ENCODE results near the gene DOCK3. TPM values are rescaled to one million over a fixed set of nuclear protein-coding genes. Genes with fewer than 3 reads are reported as not detected.

The DOCK3 gene
- total RNA-seq, 1 donor, result 0.36 TPM

GRCh38 chr3:50696276-50696675 is 21.5 kb downstream of the DOCK3 start:
- H3K4me3 ChIP-seq (ENCODE audit: insufficient read depth, low read length), result no peak overlapping the region
- no peaks in the 10 kb centered on the region for H3K79me2 ChIP-seq (ENCODE audit: insufficient read depth, low read length)
- no peaks in the 10 kb centered on the region for H3K4me1 ChIP-seq (ENCODE audit: insufficient read depth, low read length)
- TF ChIP-seq, protein P1, sequence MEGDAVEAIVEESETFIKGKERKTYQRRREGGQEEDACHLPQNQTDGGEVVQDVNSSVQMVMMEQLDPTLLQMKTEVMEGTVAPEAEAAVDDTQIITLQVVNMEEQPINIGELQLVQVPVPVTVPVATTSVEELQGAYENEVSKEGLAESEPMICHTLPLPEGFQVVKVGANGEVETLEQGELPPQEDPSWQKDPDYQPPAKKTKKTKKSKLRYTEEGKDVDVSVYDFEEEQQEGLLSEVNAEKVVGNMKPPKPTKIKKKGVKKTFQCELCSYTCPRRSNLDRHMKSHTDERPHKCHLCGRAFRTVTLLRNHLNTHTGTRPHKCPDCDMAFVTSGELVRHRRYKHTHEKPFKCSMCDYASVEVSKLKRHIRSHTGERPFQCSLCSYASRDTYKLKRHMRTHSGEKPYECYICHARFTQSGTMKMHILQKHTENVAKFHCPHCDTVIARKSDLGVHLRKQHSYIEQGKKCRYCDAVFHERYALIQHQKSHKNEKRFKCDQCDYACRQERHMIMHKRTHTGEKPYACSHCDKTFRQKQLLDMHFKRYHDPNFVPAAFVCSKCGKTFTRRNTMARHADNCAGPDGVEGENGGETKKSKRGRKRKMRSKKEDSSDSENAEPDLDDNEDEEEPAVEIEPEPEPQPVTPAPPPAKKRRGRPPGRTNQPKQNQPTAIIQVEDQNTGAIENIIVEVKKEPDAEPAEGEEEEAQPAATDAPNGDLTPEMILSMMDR (IDR thresholded peaks at IDR 0.05; ENCODE audit: extremely low read depth, low read depth, low read length), result no peak
- H3K27me3 ChIP-seq (ENCODE audit: insufficient read depth, low read length), result no peaks in the 10 kb centered on the region
- no peak overlapping the region for H2AFZ ChIP-seq (ENCODE audit: low read length)
- H3K36me3 ChIP-seq (ENCODE audit: insufficient read depth, low read length), result no peaks in the 10 kb centered on the region
- H3K27ac ChIP-seq (ENCODE audit: low read depth, low read length), result no peak overlapping the region
- no peaks in the 10 kb centered on the region for H3K9me3 ChIP-seq (ENCODE audit: low read depth, low read length)
- no peaks in the 10 kb centered on the region for H4K20me1 ChIP-seq (ENCODE audit: insufficient read depth, low read length)
- H3K4me2 ChIP-seq (ENCODE audit: insufficient read depth, low read length), result no peak overlapping the region
- DNase-seq (ENCODE audit: insufficient read length, low spot score, missing footprints), result no peak

DNA sequence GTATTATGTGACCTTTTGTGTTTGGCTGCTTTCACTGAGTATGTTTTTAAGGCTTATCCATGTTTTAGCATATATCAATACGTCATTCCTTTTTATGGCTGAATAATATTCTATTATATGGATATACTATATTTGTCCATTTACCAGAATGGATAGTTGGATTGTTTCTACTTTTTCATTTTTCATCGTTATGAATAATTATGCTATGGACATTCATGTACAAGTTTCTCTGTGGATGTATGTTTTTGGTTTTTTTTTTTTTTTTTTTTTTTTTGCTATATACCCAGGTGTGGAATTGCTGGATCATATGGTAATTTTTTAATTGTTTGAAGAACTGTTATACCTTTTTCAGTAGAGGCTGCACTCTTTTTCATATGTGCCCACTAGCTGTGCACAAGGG is 23.5 kb downstream of the DOCK3 start:
- H3K27me3 ChIP-seq (ENCODE audit: insufficient read depth, low read length), result no peaks in the 10 kb centered on the region
- H3K4me1 ChIP-seq (ENCODE audit: insufficient read depth, low read length), result no peaks in the 10 kb centered on the region
- DNase-seq (ENCODE audit: insufficient read length, low spot score, missing footprints), result no peak
- TF ChIP-seq, protein P1 (IDR thresholded peaks at IDR 0.05; ENCODE audit: extremely low read depth, low read depth, low read length), result no peak
- H3K4me2 ChIP-seq (ENCODE audit: insufficient read depth, low read length), result no peak overlapping the region
- H3K9me3 ChIP-seq (ENCODE audit: low read depth, low read length), result no peaks in the 10 kb centered on the region
- H3K4me3 ChIP-seq (ENCODE audit: insufficient read depth, low read length), result no peak overlapping the region
- no peaks in the 10 kb centered on the region for H3K79me2 ChIP-seq (ENCODE audit: insufficient read depth, low read length)
- H3K27ac ChIP-seq (ENCODE audit: low read depth, low read length), result no peak overlapping the region
- H3K36me3 ChIP-seq (ENCODE audit: insufficient read depth, low read length), result no peaks in the 10 kb centered on the region
- no peak overlapping the region for H2AFZ ChIP-seq (ENCODE audit: low read length)
- H4K20me1 ChIP-seq (ENCODE audit: insufficient read depth, low read length), result no peaks in the 10 kb centered on the region

DNA sequence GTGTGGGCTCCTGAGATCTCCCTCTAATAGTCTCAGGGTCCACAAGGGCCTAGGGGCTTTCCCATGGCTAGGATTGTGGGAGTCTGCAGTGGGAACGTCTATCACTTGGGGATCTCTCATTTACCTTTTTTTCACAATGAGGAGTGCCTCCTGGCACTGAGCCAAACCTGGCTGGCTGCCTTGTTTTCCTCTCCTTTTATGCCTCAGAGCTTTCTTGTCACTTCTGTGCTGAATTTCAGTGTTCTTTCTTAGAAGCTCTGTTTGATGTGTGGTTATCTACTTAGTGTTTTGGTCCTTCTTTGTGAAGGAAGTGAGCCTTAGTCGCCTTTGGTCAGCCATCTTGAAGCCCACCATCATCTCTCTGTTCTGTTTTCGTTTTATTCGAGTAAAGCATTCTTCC is 33.9 kb downstream of the DOCK3 start:
- TF ChIP-seq, protein P1 (IDR thresholded peaks at IDR 0.05; ENCODE audit: extremely low read depth, low read depth, low read length), result no peak
- no peak overlapping the region for H3K27ac ChIP-seq (ENCODE audit: low read depth, low read length)
- no peaks in the 10 kb centered on the region for H3K79me2 ChIP-seq (ENCODE audit: insufficient read depth, low read length)
- no peaks in the 10 kb centered on the region for H3K36me3 ChIP-seq (ENCODE audit: insufficient read depth, low read length)
- H3K4me2 ChIP-seq (ENCODE audit: insufficient read depth, low read length), result no peak overlapping the region
- no peak for DNase-seq (ENCODE audit: insufficient read length, low spot score, missing footprints)
- no peaks in the 10 kb centered on the region for H3K4me1 ChIP-seq (ENCODE audit: insufficient read depth, low read length)
- no peaks in the 10 kb centered on the region for H4K20me1 ChIP-seq (ENCODE audit: insufficient read depth, low read length)
- H3K9me3 ChIP-seq (ENCODE audit: low read depth, low read length), result no peaks in the 10 kb centered on the region
- no peaks in the 10 kb centered on the region for H3K27me3 ChIP-seq (ENCODE audit: insufficient read depth, low read length)
- H2AFZ ChIP-seq (ENCODE audit: low read length), result no peak overlapping the region
- no peak overlapping the region for H3K4me3 ChIP-seq (ENCODE audit: insufficient read depth, low read length)

GRCh38 chr3:50714946-50715345 is 40.2 kb downstream of the DOCK3 start:
- TF ChIP-seq, protein P1 (IDR thresholded peaks at IDR 0.05; ENCODE audit: extremely low read depth, low read depth, low read length), result no peak
- DNase-seq (ENCODE audit: insufficient read length, low spot score, missing footprints), result no peak

More at GRCh38 chr3:50714946-50715345, 40.2 kb downstream of the DOCK3 start:
- Histone ChIP-seq H3K4me1 (ENCODE audit: insufficient read depth, low read length) (no peaks in the 10 kb centered on the region), H2AFZ (ENCODE audit: low read length) (no peak overlapping the region), H3K9me3 (ENCODE audit: low read depth, low read length) (no peaks in the 10 kb centered on the region), H3K79me2 (ENCODE audit: insufficient read depth, low read length) (no peaks in the 10 kb centered on the region), H4K20me1 (ENCODE audit: insufficient read depth, low read length) (no peaks in the 10 kb centered on the region), H3K4me2 (ENCODE audit: insufficient read depth, low read length) (no peak overlapping the region), H3K27me3 (ENCODE audit: insufficient read depth, low read length) (no peaks in the 10 kb centered on the region), H3K36me3 (ENCODE audit: insufficient read depth, low read length) (no peaks in the 10 kb centered on the region), H3K27ac (ENCODE audit: low read depth, low read length) (no peak overlapping the region), H3K4me3 (ENCODE audit: insufficient read depth, low read length) (no peak overlapping the region)

Data from osteoblast (primary cell).